ENCODE data around the gene OR1E2.
"Not testable (repeated sequence)": the region's sequence is repeated elsewhere in the genome, so short reads cannot be mapped to it uniquely, and the experiment has no call there.

OR1E2 gene, protein sequence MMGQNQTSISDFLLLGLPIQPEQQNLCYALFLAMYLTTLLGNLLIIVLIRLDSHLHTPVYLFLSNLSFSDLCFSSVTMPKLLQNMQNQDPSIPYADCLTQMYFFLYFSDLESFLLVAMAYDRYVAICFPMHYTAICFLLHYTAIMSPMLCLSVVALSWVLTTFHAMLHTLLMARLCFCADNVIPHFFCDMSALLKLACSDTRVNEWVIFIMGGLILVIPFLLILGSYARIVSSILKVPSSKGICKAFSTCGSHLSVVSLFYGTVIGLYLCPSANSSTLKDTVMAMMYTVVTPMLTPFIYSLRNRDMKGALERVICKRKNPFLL

DNA sequence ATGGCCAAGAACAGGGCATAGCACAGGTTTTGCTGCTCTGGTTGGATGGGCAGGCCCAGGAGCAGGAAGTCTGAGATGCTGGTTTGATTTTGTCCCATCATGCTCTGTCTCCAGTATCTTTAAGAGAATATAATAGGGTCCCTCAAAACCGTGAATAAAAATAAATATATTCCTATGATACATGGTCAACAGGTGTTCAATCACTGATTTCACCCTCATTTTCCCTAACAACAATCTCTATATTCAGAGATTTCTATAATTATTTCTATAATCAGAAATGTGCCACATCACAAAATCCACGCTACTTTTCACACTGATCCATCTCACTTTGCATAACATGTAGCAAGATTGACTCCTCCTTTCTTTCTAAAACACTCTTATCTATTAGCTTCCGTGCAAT is at the start of gene OR1E2:
Gene OR1E2, minus strand, starts transcription at position 101 of the 400 bp plus-strand sequence. Its CDS starts 0 bp downstream, at position 101.
- DNase-seq, result no peak

DNA sequence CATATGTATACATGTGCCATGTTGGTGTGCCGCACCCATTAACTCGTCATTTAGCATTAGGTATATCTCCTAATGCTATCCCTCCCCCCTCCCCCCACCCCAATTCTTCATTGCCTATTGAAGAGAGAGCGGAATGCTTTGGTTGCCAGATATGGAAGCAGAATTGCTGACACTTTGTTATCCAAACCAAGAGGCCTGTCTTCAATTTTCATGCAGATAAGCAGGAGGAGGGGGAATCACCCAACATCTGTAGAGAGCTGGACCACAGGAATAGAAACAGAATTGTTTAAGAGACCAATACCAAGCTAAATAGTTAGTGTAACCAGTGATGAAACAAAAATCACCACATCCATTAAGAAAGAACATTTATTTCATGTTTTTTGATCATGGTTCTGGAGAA is 49.2 kb upstream of the OR1E2 start:
- DNase-seq, result no peak

DNA sequence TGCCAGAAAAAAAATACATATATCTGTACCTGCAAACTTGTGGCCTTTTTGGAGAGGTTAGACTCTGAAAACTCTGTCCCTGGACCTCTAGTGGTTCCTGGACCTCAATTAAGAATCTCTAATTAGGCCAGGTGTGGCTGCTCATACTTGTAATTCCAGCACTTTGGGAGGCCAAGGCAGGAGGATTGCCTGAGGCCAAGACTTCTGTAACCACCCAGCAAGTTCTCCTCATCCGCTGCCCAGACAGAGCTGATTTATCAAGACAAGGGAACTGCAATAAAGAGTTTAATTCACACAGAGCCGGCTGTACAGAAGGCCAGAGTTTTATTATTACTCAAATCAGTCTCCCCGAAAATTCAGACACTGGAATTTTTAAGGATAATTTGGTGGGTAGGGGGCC is 46.3 kb upstream of the OR1E2 start:
- DNase-seq, result no peak

DNA sequence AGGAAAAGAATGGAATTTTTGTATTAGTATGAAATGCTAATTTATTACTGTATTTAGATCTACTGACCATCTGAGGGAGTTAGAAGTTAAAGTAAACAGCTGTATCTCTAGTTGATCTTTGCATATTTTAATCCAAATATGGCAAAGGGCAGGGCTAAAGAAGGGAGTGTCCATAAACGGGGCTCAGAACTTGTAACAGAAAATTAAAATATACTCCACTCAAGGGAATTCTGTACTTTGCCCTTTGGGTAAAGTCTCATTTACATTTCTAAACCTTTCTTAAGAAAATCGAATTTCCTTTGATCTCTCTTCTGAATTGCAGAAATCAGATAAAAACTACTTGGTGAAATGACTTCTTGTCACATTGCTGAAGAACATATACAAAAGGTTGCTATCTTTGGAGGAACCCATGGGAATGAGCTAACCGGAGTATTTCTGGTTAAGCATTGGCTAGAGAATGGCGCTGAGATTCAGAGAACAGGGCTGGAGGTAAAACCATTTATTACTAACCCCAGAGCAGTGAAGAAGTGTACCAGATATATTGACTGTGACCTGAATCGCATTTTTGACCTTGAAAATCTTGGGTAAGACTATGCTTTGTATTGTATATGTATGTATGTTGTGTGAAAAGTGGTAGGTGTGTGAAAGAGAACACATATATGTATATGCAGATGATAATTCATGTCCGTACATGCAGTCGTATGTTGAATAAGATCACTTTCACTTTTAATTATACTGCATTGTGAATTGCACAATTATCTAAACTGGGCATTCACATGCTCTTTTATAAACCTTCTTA is 42.4 kb upstream of the OR1E2 start, which contains the start of gene ASPA:
Gene ASPA, plus strand, starts transcription at position 186 of the 799 bp plus-strand sequence. Its CDS starts 163 bp downstream, at position 349.
- DNase-seq, result no peak

DNA sequence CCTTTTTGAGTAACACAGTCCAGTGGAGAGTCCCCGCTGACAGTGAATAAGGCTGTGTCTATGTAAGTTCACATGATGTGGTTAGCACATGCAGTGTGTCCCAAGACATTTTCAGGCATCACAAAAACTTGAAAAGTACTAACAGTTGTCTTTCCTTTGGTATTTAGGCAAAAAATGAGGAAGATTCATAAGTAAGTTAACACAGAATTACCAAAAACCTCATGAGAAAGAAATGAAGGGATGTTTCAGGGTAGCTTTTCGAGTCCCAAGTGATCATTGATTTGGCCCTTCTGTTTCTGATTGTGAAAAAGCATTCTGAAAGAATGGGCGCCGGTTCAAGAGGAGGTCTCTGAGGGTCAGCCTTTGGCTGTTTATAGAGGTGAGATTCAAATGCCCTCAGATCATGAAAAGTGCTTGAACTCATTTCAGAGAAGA is 41.6 kb upstream of the OR1E2 start:
- no peak for DNase-seq

DNA sequence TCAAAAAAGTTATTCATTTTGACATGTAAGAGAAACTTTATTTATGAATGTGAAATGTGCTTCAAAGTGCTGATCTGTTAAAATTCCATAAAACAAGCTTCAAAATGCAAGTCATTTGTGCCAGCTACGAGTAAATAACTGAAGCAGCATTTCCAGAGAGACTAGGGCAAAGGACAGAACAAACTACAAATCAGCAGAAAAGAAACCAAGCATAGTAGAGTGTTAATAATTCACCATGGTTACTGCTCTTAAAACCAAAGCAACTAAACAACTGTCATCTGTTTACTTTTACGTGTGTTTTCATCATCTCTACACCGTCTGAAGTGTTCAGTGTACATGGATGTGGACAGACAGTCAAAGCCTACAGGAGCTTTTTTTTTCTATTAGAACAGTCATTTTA is 40.6 kb upstream of the OR1E2 start:
- no peak for DNase-seq

DNA sequence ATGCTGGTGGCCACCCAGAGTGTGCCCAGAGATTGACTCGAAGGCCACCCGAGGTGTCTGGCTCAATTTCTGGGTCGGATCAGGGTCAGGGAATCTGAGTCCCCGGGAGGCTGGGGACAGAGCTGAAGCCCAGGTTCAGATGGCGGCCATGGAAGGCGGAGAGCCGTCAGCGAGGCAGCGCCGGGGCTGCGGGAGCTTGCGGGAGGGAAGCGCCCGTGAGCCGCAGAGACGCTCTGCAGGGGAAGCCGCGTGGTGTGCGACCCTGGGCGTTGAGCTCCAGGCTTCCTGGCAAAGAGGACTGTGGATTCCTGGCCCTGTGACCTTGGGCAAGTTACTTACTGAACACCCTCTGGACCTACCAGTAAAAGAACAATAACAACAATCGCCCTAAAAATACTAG is 38.5 kb upstream of the OR1E2 start:
- no peak for DNase-seq

DNA sequence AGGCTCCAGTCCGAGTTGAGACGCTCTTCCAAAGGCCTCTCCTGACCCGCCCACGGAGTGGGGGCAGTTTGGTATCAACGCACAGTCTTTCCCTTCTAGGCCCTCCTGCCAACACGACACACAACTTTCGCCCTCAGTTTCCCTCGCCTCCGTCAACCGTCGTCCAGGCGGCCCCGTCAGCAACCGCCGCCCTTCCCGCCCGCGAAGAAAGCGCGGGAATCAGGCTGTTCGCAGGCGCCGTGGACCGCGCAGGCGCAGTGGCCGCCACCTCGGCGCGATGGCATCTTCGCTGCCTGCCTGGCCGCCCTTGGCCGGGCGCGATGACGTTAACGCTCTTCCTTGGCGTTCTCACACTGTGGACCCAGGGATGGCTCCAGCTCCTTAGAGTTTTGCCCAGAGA is 38.0 kb upstream of the OR1E2 start, which contains the start of gene SPATA22:
Gene SPATA22, minus strand, starts transcription at position 221 of the 400 bp plus-strand sequence. CDS start 2,494 bp downstream, outside the sequence.
- DNase-seq, result no peak

DNA sequence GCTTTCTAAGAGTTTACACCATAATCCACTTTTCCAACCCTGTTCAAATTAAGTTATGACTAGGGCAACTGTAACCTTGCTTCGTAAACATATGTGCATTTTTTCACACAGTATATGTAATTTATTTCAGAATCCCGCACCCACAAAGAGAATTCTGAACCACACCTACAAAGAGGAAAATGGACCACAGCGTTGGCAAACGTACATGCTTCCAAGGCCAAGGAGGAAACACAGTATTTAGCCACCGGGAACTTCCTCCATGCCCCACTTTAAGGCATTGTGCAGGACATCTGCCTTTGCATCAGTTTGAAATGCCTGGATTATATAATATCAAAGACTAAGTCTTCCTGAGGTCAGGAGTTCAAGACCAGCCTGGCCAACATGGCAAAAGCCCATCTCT is 35.9 kb upstream of the OR1E2 start:
- DNase-seq, result no peak

DNA sequence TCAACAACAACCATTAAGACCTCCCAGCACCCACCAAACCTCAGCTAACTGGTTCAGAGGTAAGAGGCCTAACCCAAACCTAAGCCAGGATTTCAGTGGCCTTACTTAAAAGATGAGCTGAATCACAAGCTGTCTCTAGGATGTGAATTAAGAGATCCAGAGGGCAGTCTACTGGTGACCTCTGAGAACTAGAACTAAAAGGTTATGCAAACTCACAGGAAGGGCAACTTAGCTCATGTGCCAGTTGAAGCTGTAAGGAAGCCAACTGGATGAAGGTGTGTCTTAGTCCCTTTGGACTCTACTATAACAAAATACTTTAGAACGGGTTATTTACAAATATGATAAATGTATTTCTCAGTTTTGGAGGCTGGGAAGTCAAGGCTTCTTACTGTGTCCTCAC is 32.7 kb upstream of the OR1E2 start:
- DNase-seq, result not testable (repeated sequence)

DNA sequence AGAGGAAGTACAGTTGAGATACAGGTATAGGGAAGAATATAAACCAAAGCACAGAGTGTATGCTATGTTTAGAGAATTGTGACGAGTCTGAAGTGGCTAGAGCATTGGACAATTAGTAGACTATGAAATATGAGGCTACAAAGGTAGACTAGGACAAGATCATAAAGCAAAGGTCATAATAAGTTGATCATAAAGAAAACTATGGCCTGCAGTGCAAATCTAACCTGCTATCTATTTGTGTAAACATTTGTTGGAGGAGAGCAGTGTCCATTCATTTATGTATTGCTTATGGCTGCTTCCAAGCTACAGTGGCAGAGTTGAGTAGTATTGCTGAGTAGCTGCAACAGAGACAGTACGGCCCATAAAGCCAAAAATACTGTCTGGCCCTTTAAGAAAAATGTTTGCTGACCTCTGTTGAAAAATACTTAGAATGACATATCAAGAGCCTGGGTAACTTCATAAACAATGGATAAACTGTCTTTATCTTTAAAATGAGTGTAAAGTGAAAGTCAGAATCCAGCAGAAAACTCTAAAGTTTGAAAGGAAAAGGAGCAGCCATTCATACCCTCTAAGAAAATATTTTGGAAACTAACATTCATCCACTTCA is 14.5 kb upstream of the OR1E2 start:
- DNase-seq, result no peak

DNA sequence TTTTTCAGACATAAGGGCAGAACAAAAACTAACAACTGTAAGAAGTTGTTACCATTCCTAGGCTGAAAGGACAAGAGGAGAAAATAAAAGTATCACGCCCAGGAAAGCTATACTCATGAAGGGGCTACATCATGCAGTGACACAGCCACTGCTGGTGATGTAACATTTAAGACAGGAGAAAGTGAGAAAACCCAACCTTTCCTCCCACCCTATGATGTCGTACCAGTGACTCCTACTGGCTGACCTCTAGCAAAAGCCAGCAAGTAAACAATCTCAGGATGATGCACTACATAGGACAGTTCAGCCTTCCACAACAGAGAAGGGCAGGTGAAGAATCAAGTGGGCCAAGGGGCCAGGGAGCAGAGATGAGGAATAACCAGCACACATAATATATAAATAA is 14.0 kb upstream of the OR1E2 start:
- no peak for DNase-seq

DNA sequence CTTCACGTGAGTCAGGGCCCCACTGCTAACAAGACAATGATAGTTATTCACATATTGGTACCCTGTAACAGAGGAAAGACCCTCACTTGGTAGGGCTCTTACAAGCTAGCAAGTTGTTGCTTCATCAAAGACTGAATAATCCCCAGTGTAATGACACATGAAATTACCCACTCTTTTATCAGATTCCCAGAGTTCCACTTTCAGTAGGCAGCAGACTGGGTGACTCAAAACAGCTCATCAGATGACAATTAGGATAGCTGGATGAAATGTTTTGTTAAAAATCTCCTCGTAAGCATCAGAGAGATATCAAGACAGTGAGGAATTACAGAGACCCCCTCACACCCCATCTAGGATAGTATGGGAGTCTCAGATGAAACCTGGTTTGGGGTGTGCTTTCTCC is 6.8 kb upstream of the OR1E2 start:
- DNase-seq, result no peak

DNA sequence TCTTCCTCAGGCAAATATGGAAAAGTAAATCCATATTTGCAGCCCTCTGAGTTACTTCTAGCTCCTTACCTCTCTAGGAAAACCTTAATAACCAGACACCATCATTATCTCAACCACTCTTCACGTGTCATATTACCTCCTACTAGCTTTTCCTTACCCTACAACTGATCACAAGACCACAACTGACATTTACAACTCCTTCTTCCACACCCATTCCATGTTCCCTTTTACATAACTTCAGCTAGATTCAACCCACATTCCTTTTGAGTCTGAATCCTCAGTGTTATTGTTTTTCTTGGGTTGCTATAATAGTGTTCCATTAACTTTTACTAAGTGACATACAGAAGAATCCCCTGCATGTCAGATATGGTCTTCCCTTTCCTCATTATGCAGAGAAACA is 4.7 kb upstream of the OR1E2 start:
- no peak for DNase-seq

DNA sequence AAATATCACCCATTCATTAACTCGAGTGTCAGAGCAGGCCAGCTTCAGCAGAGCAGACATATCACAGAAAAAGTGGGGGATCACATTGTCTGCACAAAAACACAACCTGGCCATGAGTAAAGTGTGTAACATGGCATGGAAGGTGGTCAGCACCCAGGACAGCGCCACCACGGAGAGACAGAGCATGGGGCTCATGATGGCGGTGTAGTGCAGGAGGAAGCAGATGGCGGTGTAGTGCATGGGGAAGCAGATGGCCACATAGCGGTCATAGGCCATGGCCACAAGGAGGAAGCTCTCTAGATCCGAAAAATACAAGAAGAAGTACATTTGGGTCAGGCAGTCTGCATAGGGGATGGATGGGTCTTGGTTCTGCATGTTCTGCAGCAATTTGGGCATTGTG is 426 bp downstream of the OR1E2 start:
- DNase-seq, result not testable (repeated sequence)

DNA sequence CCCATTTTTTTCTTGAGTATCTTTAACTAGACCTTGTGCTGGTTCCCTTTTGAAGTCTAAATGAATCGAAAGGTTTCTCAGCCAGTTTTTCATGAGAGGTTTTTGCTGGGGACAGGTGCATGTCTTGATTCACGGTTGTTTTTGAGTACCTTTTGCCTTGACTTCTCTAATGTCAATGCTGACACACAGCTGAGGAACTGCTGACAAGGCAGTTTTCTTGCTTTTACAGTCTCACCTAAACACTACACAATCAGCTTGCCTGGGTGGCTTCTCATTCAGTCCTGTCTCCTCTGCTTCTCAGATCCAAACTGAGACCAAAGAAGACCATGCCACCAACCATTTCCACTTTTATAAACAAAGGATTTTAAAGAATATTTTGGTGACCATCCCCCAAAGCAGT is 15.4 kb downstream of the OR1E2 start:
- DNase-seq, result no peak

DNA sequence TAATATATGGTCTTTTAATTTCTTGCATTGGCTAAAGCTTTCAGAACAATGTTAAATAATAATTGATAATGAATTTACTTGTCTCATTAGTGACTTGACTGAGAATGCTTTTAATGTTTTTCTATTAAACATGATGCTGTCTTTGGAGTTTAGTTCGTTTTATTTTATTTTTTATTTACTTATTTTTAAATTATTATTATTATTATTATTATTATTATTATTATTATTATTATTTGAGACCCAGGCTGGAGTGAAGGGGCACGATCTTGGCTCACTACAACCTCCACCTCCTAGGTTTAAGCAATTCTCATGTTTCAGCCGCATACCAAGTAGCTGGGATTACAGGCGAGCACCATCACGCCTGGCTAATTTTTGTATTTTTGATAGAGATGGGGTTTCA is 18.0 kb downstream of the OR1E2 start:
- no peak for DNase-seq

DNA sequence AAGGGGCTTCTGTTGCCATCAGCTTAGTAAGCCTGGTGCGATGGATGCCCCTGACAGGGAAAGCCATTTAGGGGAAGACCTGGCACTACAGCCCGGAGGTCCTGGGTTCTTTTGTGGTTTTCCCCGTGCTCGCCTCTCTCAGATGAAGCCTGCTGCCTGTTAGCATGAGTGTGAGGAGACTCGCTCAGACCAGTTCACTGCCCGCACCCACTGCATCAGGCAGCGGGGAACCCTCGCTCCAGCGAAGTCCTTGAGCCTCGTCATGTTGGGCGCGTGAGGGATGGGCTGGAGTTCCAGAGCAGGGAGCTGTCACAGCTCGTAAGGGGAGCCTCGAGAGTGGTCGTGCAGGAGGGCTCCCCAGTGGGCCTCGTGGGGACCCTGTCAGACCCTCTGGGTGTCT is 21.4 kb downstream of the OR1E2 start:
- not testable (repeated sequence) for DNase-seq

DNA sequence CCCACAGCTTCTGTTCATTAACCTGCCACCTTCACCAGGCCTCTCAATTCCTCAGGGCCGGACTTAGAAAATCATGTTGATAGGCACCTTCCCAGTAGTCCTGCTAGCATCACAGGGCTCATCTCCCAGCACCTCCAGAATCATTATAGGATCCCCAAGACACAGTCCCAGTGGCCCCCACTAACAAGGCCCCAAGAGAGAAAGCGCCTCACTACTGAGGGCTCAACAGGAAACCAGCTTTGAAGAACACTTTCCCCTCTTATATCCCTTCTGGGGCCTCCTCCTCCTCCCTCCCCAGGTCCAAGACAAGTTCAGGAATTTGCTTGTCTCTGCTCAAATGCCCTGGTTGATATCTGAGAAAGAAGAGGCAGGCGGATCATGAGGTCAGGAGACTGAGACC is 22.6 kb downstream of the OR1E2 start, which contains the start of gene OR3A3:
Gene OR3A3, plus strand, starts transcription at position 301 of the 400 bp plus-strand sequence.
- DNase-seq, result no peak

DNA sequence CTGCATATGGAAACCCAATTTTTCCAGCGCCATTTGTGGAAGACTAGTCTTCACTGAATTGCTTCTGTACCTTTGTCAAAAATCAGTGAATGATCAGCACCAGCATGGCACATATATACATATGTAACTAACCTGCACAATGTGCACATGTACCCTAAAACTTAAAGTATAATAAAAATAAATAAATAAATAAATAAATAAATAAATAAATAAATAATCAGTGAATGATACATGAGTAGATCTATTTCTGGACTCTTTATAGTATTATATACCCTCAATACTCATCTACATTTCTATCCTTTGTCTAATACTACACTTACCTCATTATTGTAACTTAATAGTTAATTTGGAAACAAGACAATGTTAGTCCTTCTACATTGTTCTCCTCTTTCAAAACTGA is 29.8 kb downstream of the OR1E2 start:
- not testable (repeated sequence) for DNase-seq

DNA sequence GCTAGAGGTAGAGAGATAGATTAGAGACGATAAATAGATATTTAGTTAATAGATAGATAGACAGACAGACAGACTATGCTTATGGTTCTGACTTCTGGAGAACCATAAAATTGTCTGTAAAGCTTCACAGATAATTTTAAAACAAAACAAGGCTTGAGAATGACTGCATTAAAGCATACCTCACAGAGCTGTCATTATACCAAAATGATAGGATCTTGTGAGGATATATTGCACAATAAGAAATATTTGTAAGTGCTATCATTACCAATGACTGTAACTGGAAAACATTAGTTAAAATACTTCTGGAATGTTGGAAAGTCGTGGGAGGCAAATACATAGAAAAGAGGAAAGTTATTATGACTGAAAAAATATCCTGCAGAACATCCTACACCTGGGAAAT is 31.9 kb downstream of the OR1E2 start:
- DNase-seq, result no peak

DNA sequence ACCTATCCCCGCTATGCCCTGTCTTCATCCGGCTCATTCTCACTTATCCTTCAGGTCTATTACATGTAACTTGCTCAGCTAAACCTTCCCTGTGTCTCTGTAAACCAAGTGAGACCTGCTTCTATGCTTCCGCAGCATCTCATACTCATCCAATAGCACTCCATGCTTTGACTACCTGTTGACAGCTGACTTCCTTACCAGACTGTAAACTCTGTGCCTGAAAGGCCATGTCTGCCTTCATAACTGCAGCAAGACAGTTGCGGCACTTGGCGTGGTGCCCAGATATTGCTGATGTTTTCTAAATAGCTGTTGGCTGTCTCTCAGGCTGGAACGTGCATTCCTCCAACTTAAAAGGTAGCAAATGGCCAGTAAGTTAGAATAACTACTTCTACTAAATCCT is 33.6 kb downstream of the OR1E2 start:
- no peak for DNase-seq

DNA sequence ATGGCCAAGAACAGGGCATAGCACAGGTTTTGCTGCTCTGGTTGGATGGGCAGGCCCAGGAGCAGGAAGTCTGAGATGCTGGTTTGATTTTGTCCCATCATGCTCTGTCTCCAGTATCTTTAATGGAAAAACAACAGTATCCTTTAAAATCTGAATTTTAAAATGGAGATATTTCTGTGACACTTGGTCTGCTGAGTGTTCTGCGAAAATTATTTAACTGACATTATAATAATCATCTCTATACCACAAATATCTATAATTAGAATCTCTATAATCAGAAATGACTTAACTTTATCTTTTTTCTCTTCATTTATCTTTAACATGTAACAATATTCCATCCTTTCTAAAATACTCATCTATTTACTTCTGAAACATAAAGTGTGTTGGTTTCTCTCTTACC is 35.3 kb downstream of the OR1E2 start, which contains the start of gene OR1E1:
Gene OR1E1, minus strand, starts transcription at position 101 of the 400 bp plus-strand sequence. Its CDS starts 0 bp downstream, at position 101.
- no peak for DNase-seq

Data from NCI-H1092 treated with DMSO at 0.1 percent for 48 hours (cell line).